Natural killer cell (primary cell): Measurements from ENCODE around the gene ZDHHC17. TPM values are rescaled to one million over a fixed set of nuclear protein-coding genes. Genes with fewer than 3 reads are reported as not detected.
A peak's percentile ranks its signal among the peaks of the same experiment; 100 is the strongest.

Experiments used
- ATAC-seq, 3 donors: fragments of 150-1000 bp in 2 of 3; fragments of 200-7000 bp in 1 of 3; cut with Tn5 transposase; 1 replicate in 1 of 3; 2 replicates in 2 of 3; pipeline ENCODE4 v1.10.0; 2021; ENCODE audit warnings: mild to moderate bottlenecking in 2 of 3, moderate library complexity in 2 of 3
- DNase-seq, 2 donors: peaks; one replicate each; pipeline versions ENCODE4 v3.0.0 to v3.0.0-alpha.2; 2013 to 2021; ENCODE audit warnings: mixed read lengths in 1 of 2
- H3K27ac ChIP-seq: one replicate; pipeline ENCODE4 v1.5.1; 2013; ENCODE audit warnings: mild to moderate bottlenecking, low read length
- H3K27me3 ChIP-seq: one replicate; pipeline ENCODE4 v1.6.1; 2013; ENCODE audit warnings: low read length; ENCODE audit not compliant: control insufficient read depth, insufficient read depth
- H3K36me3 ChIP-seq: one replicate; pipeline ENCODE4 v1.6.1; 2013; ENCODE audit warnings: low read length; ENCODE audit not compliant: control insufficient read depth, insufficient read depth
- H3K4me1 ChIP-seq: one replicate; pipeline ENCODE4 v1.6.1; 2013; ENCODE audit warnings: low read length; ENCODE audit not compliant: control insufficient read depth, insufficient read depth
- H3K4me3 ChIP-seq: one replicate; pipeline ENCODE4 v1.5.1; 2013; ENCODE audit warnings: low read length
- H3K9me3 ChIP-seq: one replicate; pipeline ENCODE4 v1.6.1; 2013; ENCODE audit warnings: low read length; ENCODE audit not compliant: control insufficient read depth, insufficient read depth
- H3K27ac Mint-ChIP-seq, 2 donors: one replicate each; pipeline ENCODE4 v1.8.0; 2022; ENCODE audit warnings: mild to moderate bottlenecking in 2 of 2, mixed read lengths in 2 of 2, moderate library complexity in 1 of 2
- H3K27me3 Mint-ChIP-seq, 2 donors: one replicate each; pipeline ENCODE4 v1.8.0; 2022; ENCODE audit warnings: low read depth in 2 of 2, mixed read lengths in 2 of 2
- H3K36me3 Mint-ChIP-seq: one replicate; pipeline ENCODE4 v1.8.0; 2022; ENCODE audit warnings: mixed read lengths
- H3K4me1 Mint-ChIP-seq, 2 donors: one replicate each; pipeline ENCODE4 v1.8.0; 2022; ENCODE audit warnings: mixed read lengths in 2 of 2
- H3K4me3 Mint-ChIP-seq: one replicate; pipeline ENCODE4 v1.8.0; 2022; ENCODE audit warnings: mild to moderate bottlenecking, moderate library complexity, mixed read lengths
- H3K9me3 Mint-ChIP-seq, 2 donors: one replicate each; pipeline ENCODE4 v1.8.0; 2022; ENCODE audit warnings: mixed read lengths in 2 of 2
- CTCF ChIP-seq: fragments of 200-600 bp; IDR thresholded peaks from one replicate; pipeline ENCODE4 v1.8.0; 2022; ENCODE audit warnings: antibody characterized with exemption
- WGBS: methylation state at CpG from one replicate; pipeline ENCODE4 v1.1.7; 2013; ENCODE audit warnings: missing lambda C conversion rate; ENCODE audit not compliant: insufficient coverage; 5-methylcytosine and 5-hydroxymethylcytosine counted together
- intact Hi-C: fragments of 100-400 bp; cut with micrococcal nuclease; formaldehyde crosslinking; loops from one replicate; pipeline ENCODE4 v1.14.2; 2022
- total RNA-seq, 4 donors: library from RNA; stranded (reverse); fragments of 120-200 nt in 1 of 4; gene quantifications; one replicate each; pipeline versions ENCODE4 v1.2.3 to v1.2.4, GENCODE V29; 2013 to 2022

ZDHHC17 gene
- total RNA-seq, 3 donors from 2014 or later (not counting 1 experiment from before 2014, with no cell fraction given) = 55.2 to 63.9 (median 58.4) TPM

- WGBS = 87% methylated on average over 10 of the region's 13 CpGs
- no peak for ATAC-seq
- peaks cover 13 to 20% of the 10 kb centered on the region in 2 donors for H3K4me1 Mint-ChIP-seq
- no peaks in the 10 kb centered on the region for H3K36me3 Mint-ChIP-seq
- Histone ChIP-seq H3K4me1 (peaks cover 13% of the 10 kb centered on the region), H3K36me3 (no peaks in the 10 kb centered on the region), H3K4me3 (no peak overlapping the region), H3K27ac (no peak overlapping the region), H3K9me3 (no peaks in the 10 kb centered on the region), H3K27me3 (peaks cover 20% of the 10 kb centered on the region)
- H3K27ac Mint-ChIP-seq = peak overlapping the region in 1 of 2 donors; percentile 56
- no peaks in the 10 kb centered on the region for H3K9me3 Mint-ChIP-seq
- no peak for DNase-seq
- TF ChIP-seq CTCF = no peak
- H3K27me3 Mint-ChIP-seq = peaks cover 33 to 43% of the 10 kb centered on the region in 2 donors
- intact Hi-C loops = no loop called here
- peak overlapping the region; percentile 92 for H3K4me3 Mint-ChIP-seq
Observed at GRCh38 chr12:76879710-76880518, 116.0 kb downstream of the ZDHHC17 start.

GRCh38 chr12:76880519-76881023 lies 116.7 kb downstream of the ZDHHC17 start:
- 91% methylated on average over 6 of the region's 7 CpGs for WGBS
- Mint-ChIP-seq H3K36me3 (no peaks in the 10 kb centered on the region), H3K27ac (no peak overlapping the region), H3K9me3 (no peaks in the 10 kb centered on the region), H3K4me1 (peaks cover 13 to 20% of the 10 kb centered on the region in 2 donors), H3K27me3 (peaks cover 28 to 40% of the 10 kb centered on the region in 2 donors), H3K4me3 (no peak overlapping the region)
- ATAC-seq (no peak), DNase-seq (no peak)
- intact Hi-C loops = no loop called here
- H3K4me3 ChIP-seq = no peak overlapping the region
- H3K9me3 ChIP-seq = no peaks in the 10 kb centered on the region
- no peak overlapping the region for H3K27ac ChIP-seq
- no peaks in the 10 kb centered on the region for H3K36me3 ChIP-seq
- peaks cover 20% of the 10 kb centered on the region for H3K27me3 ChIP-seq
- TF ChIP-seq CTCF = no peak
- peaks cover 13% of the 10 kb centered on the region for H3K4me1 ChIP-seq

GRCh38 chr12:76881142-76881541 lies 117.2 kb downstream of the ZDHHC17 start:
- H3K4me1 Mint-ChIP-seq = peaks cover 13 to 20% of the 10 kb centered on the region in 2 donors
- peaks cover 20% of the 10 kb centered on the region for H3K27me3 ChIP-seq
- no peak overlapping the region for H3K27ac Mint-ChIP-seq
- no peaks in the 10 kb centered on the region for H3K9me3 Mint-ChIP-seq
- no peaks in the 10 kb centered on the region for H3K36me3 ChIP-seq
- DNase-seq = no peak
- H3K4me3 Mint-ChIP-seq = no peak overlapping the region
- no peak for TF ChIP-seq CTCF
- H3K9me3 ChIP-seq = no peaks in the 10 kb centered on the region
- peaks cover 13% of the 10 kb centered on the region for H3K4me1 ChIP-seq
- H3K36me3 Mint-ChIP-seq = no peaks in the 10 kb centered on the region
- no peak overlapping the region for H3K27ac ChIP-seq
- no peak overlapping the region for H3K4me3 ChIP-seq
- H3K27me3 Mint-ChIP-seq = peaks cover 28 to 38% of the 10 kb centered on the region in 2 donors
- ATAC-seq = no peak
- intact Hi-C loops = no loop called here
